T-helper 1 cell treated with Interleukin-12 subunit alpha and Interleukin-12 subunit beta and Interleukin-4 antibody, amounts not matched to agents 30 μg/mL and 1 μg/mL, for 36 hours (primary cell): ENCODE results near the gene UST.

Experiments used
- H3K27ac Mint-ChIP-seq: one replicate; pipeline ENCODE4 v1.8.0; 2021; ENCODE audit warnings: mild to moderate bottlenecking, mixed read lengths
- H3K27me3 Mint-ChIP-seq: one replicate; pipeline ENCODE4 v1.8.0; 2021; ENCODE audit warnings: low read depth, mixed read lengths
- H3K36me3 Mint-ChIP-seq: one replicate; pipeline ENCODE4 v1.8.0; 2021; ENCODE audit warnings: low read depth, mixed read lengths
- H3K4me1 Mint-ChIP-seq: one replicate; pipeline ENCODE4 v1.8.0; 2021; ENCODE audit warnings: low read depth, mixed read lengths
- H3K4me3 Mint-ChIP-seq: one replicate; pipeline ENCODE4 v1.8.0; 2021; ENCODE audit warnings: mild to moderate bottlenecking, moderate library complexity, mixed read lengths
- H3K9me3 Mint-ChIP-seq: one replicate; pipeline ENCODE4 v1.8.0; 2021; ENCODE audit warnings: mixed read lengths

The UST gene

DNA sequence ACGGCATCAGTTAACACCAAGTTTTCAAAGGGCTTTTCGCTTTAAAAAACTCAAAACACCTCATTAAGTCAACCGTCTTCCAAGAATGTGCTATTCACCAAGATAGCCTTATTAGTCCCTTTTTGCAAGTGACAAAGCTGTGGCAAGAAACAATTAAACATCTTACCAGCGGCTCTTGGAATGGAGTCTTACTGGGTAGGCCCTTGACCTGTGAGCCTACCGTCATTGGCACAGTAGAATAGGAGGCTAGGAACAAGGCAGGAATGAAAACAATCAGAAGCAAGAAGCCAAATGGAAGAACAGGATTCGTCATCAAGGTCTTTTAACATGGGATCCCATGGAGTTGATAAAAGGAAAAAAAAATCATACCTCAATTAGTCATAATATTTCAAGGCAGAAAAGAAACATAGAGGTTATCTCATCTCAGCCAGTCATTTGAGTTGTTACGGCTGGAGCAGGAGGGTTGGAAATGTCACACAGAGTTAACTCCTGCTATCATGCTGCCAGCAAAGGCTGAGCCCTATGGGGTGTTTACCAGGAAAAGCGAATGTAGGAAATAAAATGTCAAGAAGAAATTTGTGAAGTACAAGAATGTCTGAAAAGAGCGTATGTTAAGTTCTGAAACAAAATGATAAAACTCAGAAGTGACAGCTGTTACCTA is 236.4 kb downstream of the UST start:
- Mint-ChIP-seq H3K9me3 (no peaks in the 10 kb centered on the region), H3K4me3 (no peak overlapping the region), H3K27ac (no peak overlapping the region), H3K27me3 (peaks cover 42% of the 10 kb centered on the region), H3K36me3 (no peaks in the 10 kb centered on the region), H3K4me1 (no peaks in the 10 kb centered on the region)

DNA sequence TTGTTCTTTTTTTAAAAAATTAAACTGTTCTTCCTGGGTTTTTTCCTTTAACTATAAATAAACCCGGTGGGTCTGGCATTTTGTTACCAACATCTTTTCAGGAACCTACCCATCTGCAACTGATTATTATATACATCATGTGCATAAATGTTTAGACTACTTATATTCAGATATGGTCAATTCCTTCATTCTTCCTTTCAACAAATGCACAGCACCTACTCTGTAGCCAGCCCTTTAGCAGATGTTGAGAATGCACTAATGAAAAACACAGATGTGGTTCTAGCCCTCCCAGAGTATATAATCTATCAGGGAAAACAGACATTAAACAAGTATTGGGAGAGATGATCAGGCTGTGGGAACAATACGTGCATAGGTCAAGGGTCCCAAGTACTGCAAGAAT is 237.1 kb downstream of the UST start:
- H3K36me3 Mint-ChIP-seq = peaks cover 2% of the 10 kb centered on the region
- H3K27ac Mint-ChIP-seq = no peak overlapping the region
- no peak overlapping the region for H3K4me3 Mint-ChIP-seq
- H3K9me3 Mint-ChIP-seq = no peaks in the 10 kb centered on the region
- H3K4me1 Mint-ChIP-seq = peaks cover 2% of the 10 kb centered on the region
- peaks cover 46% of the 10 kb centered on the region for H3K27me3 Mint-ChIP-seq

DNA sequence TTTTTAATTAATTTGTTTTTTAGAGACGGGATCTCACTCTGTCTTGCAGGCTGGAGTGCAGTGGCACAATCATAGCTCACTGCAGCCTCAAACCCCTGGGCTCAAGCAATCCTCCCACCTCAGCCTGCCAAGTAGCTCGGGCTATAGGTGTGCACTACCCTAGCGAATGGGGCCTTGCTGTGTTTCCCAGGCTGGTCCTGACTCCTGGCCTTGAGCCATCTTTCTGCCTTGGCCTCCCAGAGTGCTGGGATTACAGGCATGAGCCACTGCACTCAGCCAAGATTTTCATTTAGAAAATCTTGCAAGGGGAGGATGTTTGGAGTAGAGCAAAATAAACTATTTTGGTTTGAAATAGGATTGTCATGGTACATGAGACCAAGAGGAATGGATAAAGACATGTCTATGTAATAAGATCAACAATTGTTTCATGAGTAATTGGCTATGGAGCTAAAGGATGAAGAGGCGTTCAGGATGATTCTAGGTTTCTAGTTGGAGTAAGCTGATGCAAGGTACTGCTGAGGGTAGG is 237.8 kb downstream of the UST start:
- Mint-ChIP-seq H3K27ac (no peak overlapping the region), H3K4me1 (peaks cover 2% of the 10 kb centered on the region), H3K4me3 (no peak overlapping the region), H3K27me3 (peaks cover 46% of the 10 kb centered on the region), H3K9me3 (no peaks in the 10 kb centered on the region), H3K36me3 (peaks cover 2% of the 10 kb centered on the region)

DNA sequence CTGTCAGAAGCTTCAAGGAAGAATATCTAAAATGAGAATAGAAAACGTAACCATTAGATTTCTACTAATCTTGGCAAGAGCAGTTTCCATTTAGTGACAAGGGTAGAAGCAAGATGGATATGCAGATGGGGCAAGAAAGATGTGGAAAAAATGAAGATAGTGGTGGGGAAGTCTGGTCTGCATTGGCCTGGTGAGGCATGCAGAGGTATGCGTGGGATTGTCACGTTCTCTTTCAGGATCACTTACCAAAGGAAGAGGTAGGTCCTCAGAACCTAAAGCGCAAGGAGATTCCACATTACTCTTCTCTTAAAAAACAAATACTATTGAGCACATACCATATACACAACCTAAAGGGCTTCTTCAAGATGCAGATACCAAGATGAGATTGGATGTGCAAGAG is 238.7 kb downstream of the UST start:
- Mint-ChIP-seq H3K9me3 (no peaks in the 10 kb centered on the region), H3K4me1 (peaks cover 4% of the 10 kb centered on the region), H3K36me3 (peaks cover 2% of the 10 kb centered on the region), H3K4me3 (no peak overlapping the region), H3K27me3 (peaks cover 46% of the 10 kb centered on the region), H3K27ac (no peak overlapping the region)

DNA sequence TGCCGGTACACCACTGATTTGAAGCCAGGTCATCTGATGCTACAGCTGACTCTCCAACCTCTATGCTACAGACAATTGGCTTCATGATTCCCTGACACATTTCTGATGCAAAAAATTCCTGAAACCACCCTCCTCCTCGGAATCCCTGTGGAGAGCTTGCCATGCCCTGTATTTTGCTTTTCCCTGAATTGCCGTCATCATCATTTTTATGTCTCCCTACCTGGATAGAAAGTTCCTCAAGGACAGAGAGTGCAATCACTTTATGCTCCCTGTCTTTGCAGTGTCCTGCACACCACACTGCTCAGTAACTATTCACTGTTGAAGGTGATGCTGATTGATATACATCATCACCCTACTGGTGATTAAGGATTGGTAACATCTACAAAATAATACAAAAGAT is 239.8 kb downstream of the UST start:
- Mint-ChIP-seq H3K27ac (no peak overlapping the region), H3K4me3 (no peak overlapping the region), H3K9me3 (no peaks in the 10 kb centered on the region), H3K4me1 (peaks cover 4% of the 10 kb centered on the region), H3K36me3 (peaks cover 2% of the 10 kb centered on the region), H3K27me3 (peaks cover 45% of the 10 kb centered on the region)

DNA sequence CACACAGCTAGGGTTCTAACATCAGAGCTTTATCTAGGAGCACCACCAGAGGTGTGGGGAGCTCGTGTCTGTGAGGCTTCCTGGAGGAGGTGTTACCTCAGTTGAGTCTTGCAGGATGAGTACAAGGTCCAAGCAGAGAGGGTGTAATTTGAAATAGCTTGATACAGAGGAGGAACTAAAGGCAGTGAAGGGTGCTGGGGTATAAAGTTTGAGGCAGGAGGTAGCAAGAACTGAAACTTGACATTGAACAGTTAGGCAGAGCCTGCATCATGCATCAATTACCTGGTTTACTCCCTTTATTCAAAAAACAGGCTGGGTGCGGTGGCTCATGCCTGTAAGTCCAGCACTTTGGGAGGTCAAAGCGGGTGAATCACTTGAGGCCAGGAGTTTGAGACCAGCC is 241.2 kb downstream of the UST start:
- H3K27me3 Mint-ChIP-seq = peaks cover 45% of the 10 kb centered on the region
- peaks cover 2% of the 10 kb centered on the region for H3K36me3 Mint-ChIP-seq
- H3K27ac Mint-ChIP-seq = no peak overlapping the region
- H3K4me1 Mint-ChIP-seq = peaks cover 4% of the 10 kb centered on the region
- no peak overlapping the region for H3K4me3 Mint-ChIP-seq
- H3K9me3 Mint-ChIP-seq = no peaks in the 10 kb centered on the region

DNA sequence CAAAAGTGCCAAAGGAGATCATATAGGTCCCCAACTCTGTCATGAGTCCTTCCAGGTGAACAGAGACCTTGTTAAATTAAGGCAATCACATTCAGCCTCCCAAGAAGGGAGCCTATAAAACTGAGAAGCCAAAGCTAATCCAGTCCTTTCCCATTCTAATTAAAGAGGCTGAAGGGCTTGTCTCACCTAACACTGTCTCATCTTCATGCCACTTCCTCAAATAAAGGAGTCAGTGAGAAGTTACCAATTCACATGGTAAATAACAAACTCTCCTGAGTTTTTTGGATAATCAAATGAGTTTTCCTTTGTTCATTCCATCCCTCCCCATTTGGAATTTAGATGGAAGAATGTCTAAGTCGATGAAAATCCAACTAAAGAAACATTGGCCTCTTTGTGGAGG is 242.8 kb downstream of the UST start:
- no peak overlapping the region for H3K4me3 Mint-ChIP-seq
- peaks cover 9% of the 10 kb centered on the region for H3K9me3 Mint-ChIP-seq
- H3K4me1 Mint-ChIP-seq = peaks cover 4% of the 10 kb centered on the region
- H3K27me3 Mint-ChIP-seq = peaks cover 40% of the 10 kb centered on the region
- H3K36me3 Mint-ChIP-seq = peaks cover 2% of the 10 kb centered on the region
- H3K27ac Mint-ChIP-seq = no peak overlapping the region

DNA sequence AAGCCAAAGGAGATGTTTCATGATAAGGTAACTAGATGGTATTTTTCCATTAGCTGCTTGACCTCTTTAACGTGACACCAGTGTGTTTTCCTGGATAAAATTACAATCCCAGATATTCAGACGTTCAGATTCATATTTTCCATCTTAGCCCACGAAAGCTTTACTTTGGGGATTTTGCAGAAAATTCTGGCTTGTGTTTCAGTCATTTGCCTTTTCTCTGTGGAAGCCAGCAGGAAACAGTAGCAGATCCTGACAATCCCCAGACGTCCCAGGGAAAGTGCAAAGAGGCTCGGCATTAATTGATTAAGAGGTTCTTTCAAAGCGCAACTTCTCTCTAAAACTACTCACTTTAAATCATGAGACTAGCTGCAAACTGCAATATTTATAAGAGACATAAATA is 243.6 kb downstream of the UST start:
- Mint-ChIP-seq H3K27me3 (peaks cover 32% of the 10 kb centered on the region), H3K4me1 (peaks cover 4% of the 10 kb centered on the region), H3K36me3 (peaks cover 2% of the 10 kb centered on the region), H3K4me3 (no peak overlapping the region), H3K9me3 (peaks cover 11% of the 10 kb centered on the region), H3K27ac (no peak overlapping the region)

DNA sequence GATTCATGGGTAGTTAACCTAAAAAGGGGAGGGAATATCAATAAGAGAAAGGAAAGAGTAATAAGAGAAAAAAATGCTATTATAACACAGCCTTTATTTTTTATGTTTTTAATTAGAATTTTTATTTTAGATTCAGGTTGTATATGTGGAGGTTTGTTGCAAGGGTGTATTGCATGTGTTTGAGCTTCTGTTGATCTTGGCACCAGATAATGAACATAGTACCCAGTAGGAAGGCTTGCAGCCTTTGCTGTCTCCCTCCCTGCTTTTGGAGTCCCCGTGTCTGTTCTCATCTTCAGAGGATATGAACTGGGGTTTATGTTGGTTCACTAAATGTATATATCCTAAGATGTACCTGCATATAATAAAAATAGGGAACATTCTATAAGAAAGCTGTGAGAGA is 250.0 kb downstream of the UST start:
- Mint-ChIP-seq H3K27ac (no peak overlapping the region), H3K36me3 (peaks cover 11% of the 10 kb centered on the region), H3K4me1 (peaks cover 16% of the 10 kb centered on the region), H3K9me3 (peaks cover 24% of the 10 kb centered on the region), H3K4me3 (no peak overlapping the region), H3K27me3 (peaks cover 21% of the 10 kb centered on the region)

DNA sequence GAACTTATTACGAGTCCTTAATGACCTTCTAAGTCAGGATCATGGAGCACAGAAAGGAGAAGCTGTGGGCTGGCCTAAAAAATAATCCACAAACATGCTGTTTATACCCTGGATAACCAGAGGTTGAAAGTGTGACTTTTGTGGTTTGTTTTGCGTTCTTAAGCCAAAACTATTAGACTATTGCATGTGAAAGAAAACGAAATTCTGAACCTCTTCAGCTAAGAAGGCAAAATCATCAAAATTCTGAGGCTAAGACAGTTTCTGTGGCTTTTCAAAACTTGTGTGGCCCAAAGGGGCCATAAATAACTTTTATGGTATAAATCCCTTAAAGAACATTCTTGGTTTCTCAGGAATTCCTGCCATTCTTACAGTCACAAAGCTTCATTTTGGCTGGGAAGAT is 251.0 kb downstream of the UST start:
- H3K27ac Mint-ChIP-seq = no peak overlapping the region

DNA sequence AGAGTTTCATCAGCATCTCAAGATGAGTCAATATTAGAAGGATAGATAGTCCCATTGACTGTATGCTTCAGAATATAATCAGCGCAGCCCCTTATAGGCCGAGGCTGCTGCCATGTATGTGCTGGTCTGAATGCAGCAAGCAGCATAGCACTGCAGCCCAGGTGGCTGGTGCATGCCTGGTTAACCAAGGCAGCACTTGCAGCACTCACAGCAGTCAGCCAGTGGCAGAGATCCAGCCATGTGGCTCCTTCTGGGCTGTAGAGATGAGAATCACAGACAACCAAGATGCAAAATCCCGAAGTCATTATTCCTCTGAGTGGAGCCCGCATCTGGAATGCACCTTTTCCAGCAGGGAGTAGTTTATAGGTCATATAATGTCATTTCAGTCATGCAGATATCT is 251.9 kb downstream of the UST start:
- peaks cover 21% of the 10 kb centered on the region for H3K27me3 Mint-ChIP-seq
- peaks cover 16% of the 10 kb centered on the region for H3K4me1 Mint-ChIP-seq
- H3K36me3 Mint-ChIP-seq = peaks cover 11% of the 10 kb centered on the region
- no peak overlapping the region for H3K27ac Mint-ChIP-seq
- peaks cover 24% of the 10 kb centered on the region for H3K9me3 Mint-ChIP-seq
- no peak overlapping the region for H3K4me3 Mint-ChIP-seq

More for the DNA sequence above, 251.0 kb downstream of the UST start:
- Mint-ChIP-seq H3K36me3 (peaks cover 11% of the 10 kb centered on the region), H3K4me1 (peaks cover 16% of the 10 kb centered on the region), H3K4me3 (no peak overlapping the region), H3K27me3 (peaks cover 21% of the 10 kb centered on the region), H3K9me3 (peaks cover 27% of the 10 kb centered on the region)

DNA sequence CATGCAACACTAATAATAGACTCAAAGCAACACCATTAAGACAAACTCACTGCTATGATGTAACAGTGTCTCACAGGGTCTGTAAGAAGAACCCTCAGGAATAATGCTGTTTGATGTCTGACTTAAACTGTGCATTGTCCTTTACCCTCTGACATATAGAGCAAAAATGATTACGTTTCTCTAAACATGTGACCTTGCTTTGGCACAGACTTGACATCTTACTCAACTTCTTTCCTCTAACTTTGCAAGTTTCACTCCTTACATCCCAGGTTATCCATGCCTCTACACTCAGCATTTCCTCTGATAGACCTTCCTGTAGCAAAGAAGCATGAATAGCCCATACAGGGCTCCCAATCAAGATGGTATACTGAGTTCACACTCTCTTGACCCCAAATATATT is 252.7 kb downstream of the UST start:
- Mint-ChIP-seq H3K36me3 (peaks cover 11% of the 10 kb centered on the region), H3K27me3 (peaks cover 21% of the 10 kb centered on the region), H3K4me3 (no peak overlapping the region), H3K9me3 (peaks cover 19% of the 10 kb centered on the region), H3K4me1 (peaks cover 16% of the 10 kb centered on the region), H3K27ac (no peak overlapping the region)

DNA sequence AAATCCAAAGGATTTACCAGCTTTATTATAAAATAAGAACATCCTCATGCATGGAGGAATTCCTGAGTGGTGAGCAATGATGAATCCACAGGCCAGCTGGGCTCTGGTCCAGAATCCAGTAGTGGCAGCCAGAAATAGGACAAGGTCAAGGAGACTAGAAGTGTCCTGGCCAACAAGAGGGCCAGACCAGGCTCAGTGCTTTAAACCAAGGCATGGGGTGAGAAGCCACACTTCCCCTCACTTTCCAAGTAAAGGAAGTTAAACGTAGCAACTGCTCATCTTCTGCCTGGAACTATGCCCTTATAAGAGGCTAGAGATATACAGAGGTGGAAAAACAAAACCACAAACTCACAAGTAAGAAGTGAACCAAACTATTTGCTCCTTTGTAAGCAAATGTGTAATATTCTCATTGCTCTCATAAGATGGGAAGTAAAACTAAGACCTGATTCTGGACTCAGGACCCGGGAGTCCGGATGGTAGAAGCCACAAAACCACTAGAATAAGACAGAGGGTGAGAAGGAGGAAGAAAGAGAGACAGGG is 253.2 kb downstream of the UST start:
- peaks cover 16% of the 10 kb centered on the region for H3K4me1 Mint-ChIP-seq
- peaks cover 16% of the 10 kb centered on the region for H3K9me3 Mint-ChIP-seq
- H3K27me3 Mint-ChIP-seq = peaks cover 21% of the 10 kb centered on the region
- peak overlapping the region; percentile 72 for H3K27ac Mint-ChIP-seq
- H3K36me3 Mint-ChIP-seq = peaks cover 11% of the 10 kb centered on the region
- peak overlapping the region; percentile 69 for H3K4me3 Mint-ChIP-seq

DNA sequence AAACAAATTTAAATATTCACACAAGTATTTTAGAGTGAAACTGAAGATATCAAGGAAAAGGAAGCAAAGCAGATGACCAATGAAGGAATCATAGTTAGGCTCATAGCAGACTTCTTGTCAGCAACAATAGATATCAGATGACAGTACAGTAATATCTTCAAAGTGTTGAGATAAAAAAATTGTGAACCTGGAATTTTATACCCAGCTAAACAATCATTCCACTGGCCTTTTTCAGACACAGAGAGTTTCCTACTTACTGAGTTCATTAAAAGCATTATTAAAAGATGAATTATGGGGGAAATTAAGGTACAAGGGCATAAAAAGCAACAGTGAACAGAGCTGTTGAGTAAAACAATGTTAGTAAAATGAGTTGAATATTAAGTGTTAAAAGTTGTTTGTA is 254.6 kb downstream of the UST start:
- Mint-ChIP-seq H3K4me1 (peaks cover 16% of the 10 kb centered on the region), H3K4me3 (no peak overlapping the region), H3K9me3 (peaks cover 19% of the 10 kb centered on the region), H3K27ac (no peak overlapping the region), H3K36me3 (peaks cover 11% of the 10 kb centered on the region), H3K27me3 (peaks cover 15% of the 10 kb centered on the region)

DNA sequence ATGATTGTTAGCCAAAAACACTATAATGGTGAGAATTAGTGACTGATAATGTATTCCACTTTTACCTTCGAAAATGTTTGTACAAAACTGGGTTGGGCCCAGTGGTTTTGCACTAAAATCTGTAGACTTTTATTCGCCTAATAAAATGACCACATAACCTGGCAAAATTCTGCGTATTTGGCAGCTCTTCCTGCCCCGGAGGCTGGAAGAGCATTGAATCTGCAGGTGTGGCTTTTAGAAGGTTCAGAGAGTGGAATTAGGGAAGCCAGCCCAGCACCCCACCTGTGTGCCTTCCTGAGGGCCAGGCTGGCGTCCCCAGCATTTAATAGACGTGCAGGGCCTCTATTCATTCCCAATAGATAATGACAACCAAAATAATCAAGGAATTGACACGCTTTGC is 256.7 kb downstream of the UST start:
- Mint-ChIP-seq H3K4me3 (no peak overlapping the region), H3K27ac (no peak overlapping the region), H3K9me3 (peaks cover 24% of the 10 kb centered on the region), H3K36me3 (peaks cover 9% of the 10 kb centered on the region), H3K27me3 (peaks cover 10% of the 10 kb centered on the region), H3K4me1 (peaks cover 15% of the 10 kb centered on the region)
